ENCODE results near the gene B4GALNT3.
A peak's percentile ranks its signal among the peaks of the same experiment; 100 is the strongest.

Gene B4GALNT3

GRCh38 chr12:510071-510825 is 50.5 kb downstream of the B4GALNT3 start:
- no peak for DNase-seq

GRCh38 chr12:512933-513332 is 53.2 kb downstream of the B4GALNT3 start:
- no peak for DNase-seq

- DNase-seq, result no peak
These were observed 53.7 kb downstream of the B4GALNT3 start for GRCh38 chr12:513446-513845.

- DNase-seq, result no peak
These were observed 57.8 kb downstream of the B4GALNT3 start for GRCh38 chr12:517538-517937.

- DNase-seq, result no peak
These were observed 60.4 kb downstream of the B4GALNT3 start for GRCh38 chr12:520119-520518.

GRCh38 chr12:522692-523378 is 63.1 kb downstream of the B4GALNT3 start:
- DNase-seq, result no peak

GRCh38 chr12:524167-524951 is 64.6 kb downstream of the B4GALNT3 start:
- no peak for DNase-seq

GRCh38 chr12:526089-526488 is 66.3 kb downstream of the B4GALNT3 start:
- no peak for DNase-seq

- DNase-seq, result no peak
These were observed 67.5 kb downstream of the B4GALNT3 start for GRCh38 chr12:527241-527640.

- DNase-seq, result no peak
These were observed 68.0 kb downstream of the B4GALNT3 start for GRCh38 chr12:527729-528128.

- no peak for DNase-seq
These were observed 70.6 kb downstream of the B4GALNT3 start for GRCh38 chr12:530308-530707.

- DNase-seq, result no peak
These were observed 71.1 kb downstream of the B4GALNT3 start for GRCh38 chr12:530821-531220.

GRCh38 chr12:531951-532585 is 72.3 kb downstream of the B4GALNT3 start:
- no peak for DNase-seq

GRCh38 chr12:532908-533565 is 73.3 kb downstream of the B4GALNT3 start:
- DNase-seq, result no peak

- DNase-seq, result no peak
These were observed 74.0 kb downstream of the B4GALNT3 start for GRCh38 chr12:533718-534117.

- DNase-seq, result no peak
These were observed 74.5 kb downstream of the B4GALNT3 start for GRCh38 chr12:534216-534615.

- no peak for DNase-seq
These were observed 75.7 kb downstream of the B4GALNT3 start for GRCh38 chr12:535396-535795.

GRCh38 chr12:536751-537245 is 77.1 kb downstream of the B4GALNT3 start:
- no peak for DNase-seq

GRCh38 chr12:537772-538171 is 78.0 kb downstream of the B4GALNT3 start:
- no peak for DNase-seq

GRCh38 chr12:538731-539539 is 79.2 kb downstream of the B4GALNT3 start:
- peak; percentile 45 to 89 (median 70) for DNase-seq

- DNase-seq, result no peak
These were observed 80.0 kb downstream of the B4GALNT3 start for GRCh38 chr12:539540-540310.
